Spleen (tissue), 11 donors: ENCODE measurements around the gene EPHB3. TPM values are rescaled to one million over a fixed set of nuclear protein-coding genes. Genes with fewer than 3 reads are reported as not detected.
A peak's percentile ranks its signal among the peaks of the same experiment; 100 is the strongest.

Experiments used
- DNase-seq: peaks from one replicate; pipeline ENCODE4 v3.0.0-alpha.2; 2020
- H3K27ac ChIP-seq, 8 donors: fragments of 200-600 bp; sonication (generic) in 7 of 8; 1 replicate in 4 of 8; 2 replicates in 4 of 8; pipeline versions ENCODE4 v1.5.0 to v1.8.0; 2016 to 2021; ENCODE audit warnings: inconsistent platforms in 4 of 8, mild to moderate bottlenecking in 4 of 8, moderate library complexity in 1 of 8
- H3K27me3 ChIP-seq, 7 donors: fragments of 200-600 bp; sonication (generic) in 6 of 7; replicated peaks in 1 of 7; 1 replicate in 4 of 7; 2 replicates in 3 of 7; pipeline versions ENCODE4 v1.5.0 to v1.8.0; 2016 to 2021; ENCODE audit warnings: inconsistent platforms in 3 of 7, mild to moderate bottlenecking in 1 of 7
- H3K36me3 ChIP-seq, 6 donors: fragments of 200-600 bp; sonication (generic) in 5 of 6; 1 replicate in 4 of 6; 2 replicates in 2 of 6; pipeline versions ENCODE4 v1.5.0 to v1.8.0; 2016 to 2021; ENCODE audit warnings: inconsistent platforms in 2 of 6
- H3K4me1 ChIP-seq, 6 donors: fragments of 200-600 bp; sonication (generic) in 5 of 6; 1 replicate in 3 of 6; 2 replicates in 3 of 6; pipeline versions ENCODE4 v1.5.0 to v1.8.0; 2016 to 2021; ENCODE audit warnings: inconsistent platforms in 3 of 6
- H3K4me3 ChIP-seq, 8 donors: fragments of 200-600 bp; sonication (generic) in 7 of 8; 1 replicate in 4 of 8; 2 replicates in 4 of 8; pipeline versions ENCODE4 v1.5.0 to v1.8.0; 2016 to 2021; ENCODE audit warnings: inconsistent platforms in 4 of 8, mild to moderate bottlenecking in 4 of 8, moderate library complexity in 2 of 8
- H3K9me3 ChIP-seq, 8 donors: fragments of 200-600 bp; sonication (generic) in 7 of 8; 1 replicate in 4 of 8; 2 replicates in 4 of 8; pipeline versions ENCODE4 v1.5.0 to v1.8.0; 2016 to 2021; ENCODE audit warnings: inconsistent platforms in 4 of 8
- POLR2A ChIP-seq, 3 donors: fragments of 450-650 bp; IDR thresholded peaks; one replicate each; pipeline ENCODE4 v1.5.1; 2017; ENCODE audit warnings: antibody characterized with exemption in 3 of 3, mild to moderate bottlenecking in 1 of 3
- POLR2AphosphoS5 ChIP-seq, 3 donors: sonication (generic); formaldehyde crosslinking; IDR thresholded peaks; one replicate each; pipeline ENCODE4 v1.5.1; 2017; ENCODE audit warnings: antibody characterized with exemption in 3 of 3
- whole genome bisulfite sequencing, 5 donors: extraction: QIAGEN DNeasy Blood & Tissue Kit in 3 of 5; methylation state at CpG; one replicate each; pipeline versions ENCODE4 v1.1.5 to v1.1.7; 2013 to 2018; 5-methylcytosine and 5-hydroxymethylcytosine counted together
- intact Hi-C: fragments of 100-400 bp; cut with DNase I; formaldehyde crosslinking; loops from one replicate; pipeline ENCODE4 v1.15.0; 2023; ENCODE audit warnings: low total_unique reads
- polyA plus RNA-seq, 3 donors: library from polyadenylated mRNA; stranded (reverse); fragments of 200-250 nt; gene quantifications; one replicate each; pipeline ENCODE4 v1.2.1, GENCODE V29; 2013
- total RNA-seq, 7 donors: library from RNA; depleted of rRNA in 3 of 7; stranded (reverse); fragments of >200 nt in 3 of 7; fragmentation: NEBNext Ultra II Directional in 4 of 7; extraction: Animal tissue kit (Norgen Biotek cat#: 25700) in 4 of 7; gene quantifications; one replicate each; pipeline versions ENCODE4 v1.1.0 to v1.2.1, GENCODE V29; 2016 to 2021
- TF ChIP-seq, protein P1 (sequence below), 11 experiments: fragments of 200-600 bp in 7 of 11; fragments of 450-650 bp in 4 of 11; sonication (generic) in 4 of 11; IDR thresholded peaks in 8 of 11; conservative IDR thresholded peaks in 3 of 11; 1 replicate in 7 of 11; 2 replicates in 4 of 11; pipeline versions ENCODE4 v1.4.0 to v1.8.0; 2016 to 2021; ENCODE audit warnings: antibody characterized with exemption in 11 of 11, inconsistent platforms in 4 of 11, mild to moderate bottlenecking in 1 of 11
- donor health status: healthy with polysubstance abuse.
- donor health status: DM: no; HTN: no; CAD: no; lungs with moderate emphysema.
- donor health status: DM: no; HTN: no; CAD: no.
- donor health status: Bipolar disorder and iron deficiency.
- donor health status: healthy.
- donor health status: DM: no; HTN: no; CAD: no.
- donor health status: DM: yes; HTN: yes; CAD: no.

EPHB3 gene
- total and polyA plus RNA-seq, 10 donors = 0.23 to 2.3 (median 0.88) TPM

GRCh38 chr3:184601576-184602371 lies 40.2 kb downstream of the EPHB3 start:
- peak overlapping the region in 1 of 8 donors; percentile 40 for H3K4me3 ChIP-seq
- H3K4me1 ChIP-seq = peaks cover 22 to 47% (median 40%) of the 10 kb centered on the region in 6 donors
- peaks cover 4 to 65% (median 34%) of the 10 kb centered on the region in 7 donors for H3K27me3 ChIP-seq
- no peaks in the 10 kb centered on the region for H3K9me3 ChIP-seq
- H3K27ac ChIP-seq = no peak overlapping the region
- no peaks in the 10 kb centered on the region for H3K36me3 ChIP-seq
- 5 to 9% (median 7%) methylated on average over 35 to 63 of the region's 63 CpGs for WGBS, 5 donors
- no peak for DNase-seq
- intact Hi-C loops = no loop called here
- TF ChIP-seq POLR2AphosphoS5 (IDR thresholded peaks at IDR 0.05) (no peak), POLR2A (IDR thresholded peaks at IDR 0.05) (no peak)
- TF ChIP-seq, protein P1, sequence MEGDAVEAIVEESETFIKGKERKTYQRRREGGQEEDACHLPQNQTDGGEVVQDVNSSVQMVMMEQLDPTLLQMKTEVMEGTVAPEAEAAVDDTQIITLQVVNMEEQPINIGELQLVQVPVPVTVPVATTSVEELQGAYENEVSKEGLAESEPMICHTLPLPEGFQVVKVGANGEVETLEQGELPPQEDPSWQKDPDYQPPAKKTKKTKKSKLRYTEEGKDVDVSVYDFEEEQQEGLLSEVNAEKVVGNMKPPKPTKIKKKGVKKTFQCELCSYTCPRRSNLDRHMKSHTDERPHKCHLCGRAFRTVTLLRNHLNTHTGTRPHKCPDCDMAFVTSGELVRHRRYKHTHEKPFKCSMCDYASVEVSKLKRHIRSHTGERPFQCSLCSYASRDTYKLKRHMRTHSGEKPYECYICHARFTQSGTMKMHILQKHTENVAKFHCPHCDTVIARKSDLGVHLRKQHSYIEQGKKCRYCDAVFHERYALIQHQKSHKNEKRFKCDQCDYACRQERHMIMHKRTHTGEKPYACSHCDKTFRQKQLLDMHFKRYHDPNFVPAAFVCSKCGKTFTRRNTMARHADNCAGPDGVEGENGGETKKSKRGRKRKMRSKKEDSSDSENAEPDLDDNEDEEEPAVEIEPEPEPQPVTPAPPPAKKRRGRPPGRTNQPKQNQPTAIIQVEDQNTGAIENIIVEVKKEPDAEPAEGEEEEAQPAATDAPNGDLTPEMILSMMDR (IDR thresholded peaks at IDR 0.05 in 8 of 11, conservative IDR thresholded peaks at IDR 0.05 in 3 of 11) = no peak

GRCh38 chr3:184602372-184603150 lies 41.0 kb downstream of the EPHB3 start:
- Histone ChIP-seq H3K27ac (no peak overlapping the region), H3K4me1 (peaks cover 22 to 48% (median 41%) of the 10 kb centered on the region in 6 donors), H3K9me3 (no peaks in the 10 kb centered on the region), H3K4me3 (peak overlapping the region in 1 of 8 donors; percentile 40), H3K27me3 (peaks cover 4 to 65% (median 34%) of the 10 kb centered on the region in 7 donors), H3K36me3 (no peaks in the 10 kb centered on the region)
- no peak for DNase-seq
- TF ChIP-seq POLR2A (IDR thresholded peaks at IDR 0.05) (no peak), POLR2AphosphoS5 (IDR thresholded peaks at IDR 0.05) (no peak)
- TF ChIP-seq, protein P1 (IDR thresholded peaks at IDR 0.05 in 8 of 11, conservative IDR thresholded peaks at IDR 0.05 in 3 of 11) = no peak
- 20 to 35% (median 27%) methylated on average over 14 of the region's 14 CpGs for WGBS, 5 donors
- intact Hi-C loops = no loop called here

GRCh38 chr3:184603151-184604030 lies 41.8 kb downstream of the EPHB3 start:
- Histone ChIP-seq H3K9me3 (no peaks in the 10 kb centered on the region), H3K36me3 (no peaks in the 10 kb centered on the region), H3K27ac (no peak overlapping the region), H3K4me1 (peaks cover 22 to 55% (median 41%) of the 10 kb centered on the region in 6 donors), H3K4me3 (peak overlapping the region; percentile 16 to 66 (median 30)), H3K27me3 (peaks cover 4 to 65% (median 34%) of the 10 kb centered on the region in 7 donors)
- 25 to 42% (median 41%) methylated on average over 20 of the region's 20 CpGs for WGBS, 5 donors
- no peak for DNase-seq
- TF ChIP-seq POLR2A (IDR thresholded peaks at IDR 0.05) (no peak), POLR2AphosphoS5 (IDR thresholded peaks at IDR 0.05) (peak in 1 of 3 donors; percentile 8)
- intact Hi-C loops = no loop called here

GRCh38 chr3:184604039-184604601 lies 42.5 kb downstream of the EPHB3 start:
- no peaks in the 10 kb centered on the region for H3K9me3 ChIP-seq
- peaks cover 4 to 65% (median 34%) of the 10 kb centered on the region in 7 donors for H3K27me3 ChIP-seq
- TF ChIP-seq POLR2AphosphoS5 (IDR thresholded peaks at IDR 0.05) = peak in 1 of 3 donors; percentile 5
- no peak for TF ChIP-seq POLR2A (IDR thresholded peaks at IDR 0.05)
- TF ChIP-seq, protein P1 (IDR thresholded peaks at IDR 0.05 in 8 of 11, conservative IDR thresholded peaks at IDR 0.05 in 3 of 11) = no peak
- no peak for DNase-seq
- H3K27ac ChIP-seq = no peak overlapping the region
- H3K36me3 ChIP-seq = no peaks in the 10 kb centered on the region
- intact Hi-C loops = no loop called here
- 0 to 3% (median 1%) methylated on average over 4 to 56 of the region's 56 CpGs for WGBS, 5 donors
- peak overlapping the region; percentile 16 to 66 (median 30) for H3K4me3 ChIP-seq
- H3K4me1 ChIP-seq = peaks cover 22 to 63% (median 41%) of the 10 kb centered on the region in 6 donors
